ENCODE measurements around the gene AMZ1.
"Not testable (repeated sequence)": the region's sequence is repeated elsewhere in the genome, so short reads cannot be mapped to it uniquely, and the experiment has no call there.

AMZ1 gene

DNA sequence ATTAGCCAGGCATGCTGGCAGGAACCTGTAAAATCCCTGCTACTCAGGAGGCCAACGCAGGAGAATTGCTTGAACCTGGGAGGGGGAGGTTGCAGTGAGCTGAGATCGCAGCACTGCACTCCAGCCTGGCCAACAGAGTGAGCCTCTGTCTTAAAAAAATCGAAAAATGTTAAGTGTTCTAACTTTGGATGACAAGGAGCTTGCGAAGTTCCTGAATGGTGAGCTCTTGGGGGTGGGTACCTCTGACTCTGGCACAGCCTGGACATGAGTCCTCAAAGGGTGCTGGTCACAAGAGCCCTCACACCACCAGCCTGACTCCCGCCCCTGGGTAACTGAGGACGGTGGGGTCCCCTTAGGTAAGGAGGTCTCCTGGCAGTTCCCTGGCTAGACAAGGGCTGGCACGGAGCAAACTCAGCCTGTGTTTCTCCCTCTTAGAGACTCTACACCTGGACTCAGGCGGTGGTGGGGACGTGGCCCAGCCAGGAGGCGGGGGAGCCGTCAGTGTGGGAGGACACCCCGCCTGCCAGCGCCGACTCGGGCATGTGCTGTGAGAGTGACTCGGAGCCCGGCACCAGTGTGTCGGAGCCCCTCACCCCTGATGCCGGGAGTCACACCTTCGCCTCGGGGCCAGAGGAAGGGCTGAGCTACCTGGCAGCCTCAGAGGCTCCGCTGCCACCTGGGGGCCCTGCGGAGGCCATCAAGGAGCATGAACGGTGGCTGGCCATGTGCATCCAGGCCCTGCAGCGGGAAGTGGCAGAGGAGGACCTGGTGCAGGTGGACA is 24.1 kb downstream of the AMZ1 start:
- no peak for DNase-seq (ENCODE audit: low read depth)

DNA sequence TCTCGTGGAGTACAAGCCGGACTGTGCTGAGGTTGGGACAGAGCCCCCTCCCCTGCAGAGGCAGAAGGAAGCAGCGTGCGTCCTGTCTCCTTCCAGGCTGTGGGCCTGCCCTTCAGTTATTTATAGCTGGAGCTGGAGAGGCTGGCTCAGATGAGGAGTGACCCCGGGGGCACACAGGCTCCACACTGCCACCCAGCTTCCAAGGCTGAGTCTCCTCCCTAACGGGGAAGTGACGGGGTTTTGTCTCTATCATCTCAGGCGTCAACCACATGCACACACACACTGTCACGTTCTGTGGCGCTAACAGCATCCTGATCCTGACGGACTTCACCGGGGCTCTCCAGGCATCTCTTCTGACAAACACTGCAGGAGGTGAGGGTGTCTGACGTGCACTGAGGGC is 25.4 kb downstream of the AMZ1 start:
- no peak for DNase-seq (ENCODE audit: low read depth)

DNA sequence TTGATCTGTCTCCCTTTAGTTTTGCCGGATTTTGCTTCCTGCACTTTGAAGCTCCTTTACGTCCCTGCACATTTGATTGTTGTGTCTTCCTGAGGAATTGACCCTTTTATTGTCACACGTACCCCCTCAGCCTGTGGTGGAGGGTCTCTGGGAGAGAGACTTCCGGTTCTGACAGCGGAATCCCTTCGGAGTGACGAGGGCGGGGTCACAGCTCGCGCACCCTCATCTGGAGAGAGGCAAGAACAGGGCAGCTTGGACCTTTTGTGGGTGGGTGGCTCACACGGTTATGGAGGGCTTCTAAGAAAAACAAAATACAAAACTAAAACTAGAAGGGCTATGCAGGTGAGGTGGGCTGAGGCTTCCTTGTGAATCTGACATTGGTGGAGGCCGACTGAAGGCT is 26.0 kb downstream of the AMZ1 start:
- no peak for DNase-seq (ENCODE audit: low read depth)

DNA sequence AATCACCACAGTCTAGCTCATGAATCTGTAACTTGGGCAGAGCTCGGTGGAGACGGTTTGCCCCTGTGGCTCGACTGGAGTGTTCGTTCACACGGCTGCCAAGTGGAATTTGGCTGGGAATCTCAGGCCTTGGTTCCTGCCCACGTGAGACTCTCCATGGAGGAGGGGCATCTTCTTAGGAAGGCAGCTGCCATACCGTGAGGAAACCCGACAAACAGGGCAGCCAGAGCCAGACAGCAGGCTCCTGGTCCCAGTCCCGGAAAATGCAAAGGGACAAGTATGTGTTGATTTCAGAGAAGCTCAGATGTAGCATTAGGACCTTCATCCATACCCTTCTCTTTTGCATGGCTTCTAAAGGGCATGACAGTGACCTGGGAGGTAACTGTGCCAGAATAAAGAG is 26.6 kb downstream of the AMZ1 start:
- DNase-seq (ENCODE audit: low read depth): no peak

DNA sequence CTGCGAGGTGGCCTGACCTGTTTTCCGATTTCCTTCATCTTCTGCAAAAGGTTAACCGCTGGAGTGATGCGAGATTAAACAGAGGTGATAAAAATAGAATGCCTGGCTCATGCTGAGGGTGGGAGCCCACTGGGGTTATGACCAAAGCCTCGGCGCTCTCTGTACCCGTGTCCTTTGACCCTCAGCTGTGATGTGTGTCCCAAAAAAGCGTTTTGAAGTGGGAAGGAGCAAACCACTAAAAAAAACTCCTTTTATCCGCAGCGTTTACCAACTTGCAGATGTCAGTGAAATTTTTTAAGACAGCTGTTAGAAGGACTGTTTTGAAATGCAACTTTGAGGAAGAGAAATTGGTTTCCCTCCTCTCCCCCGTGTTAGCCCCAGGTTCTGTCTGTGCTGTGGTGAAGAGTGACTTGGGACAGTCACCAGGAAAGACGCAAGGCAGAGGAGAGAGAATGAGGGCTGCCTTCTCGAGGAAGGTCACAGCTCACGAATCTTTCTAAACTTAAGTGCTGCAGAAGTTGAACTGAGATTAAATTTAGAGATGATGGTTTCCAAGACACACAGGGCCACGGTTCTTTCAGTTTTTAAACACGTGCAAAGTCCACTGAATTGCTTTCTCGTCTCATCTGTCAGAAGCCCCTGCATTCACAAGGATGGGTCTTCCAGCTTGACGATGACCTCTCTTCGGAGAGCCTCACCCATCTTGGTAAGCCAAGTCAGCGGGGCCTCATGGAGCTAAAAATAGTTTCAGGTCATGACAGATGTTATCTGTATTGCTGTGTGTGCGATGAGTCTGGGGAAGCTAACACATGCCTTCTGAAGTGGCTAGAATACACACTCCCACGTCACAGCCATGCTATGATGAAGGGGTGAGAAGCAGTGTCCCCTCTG is 27.6 kb downstream of the AMZ1 start:
- DNase-seq (ENCODE audit: low read depth): peak; percentile 20

DNA sequence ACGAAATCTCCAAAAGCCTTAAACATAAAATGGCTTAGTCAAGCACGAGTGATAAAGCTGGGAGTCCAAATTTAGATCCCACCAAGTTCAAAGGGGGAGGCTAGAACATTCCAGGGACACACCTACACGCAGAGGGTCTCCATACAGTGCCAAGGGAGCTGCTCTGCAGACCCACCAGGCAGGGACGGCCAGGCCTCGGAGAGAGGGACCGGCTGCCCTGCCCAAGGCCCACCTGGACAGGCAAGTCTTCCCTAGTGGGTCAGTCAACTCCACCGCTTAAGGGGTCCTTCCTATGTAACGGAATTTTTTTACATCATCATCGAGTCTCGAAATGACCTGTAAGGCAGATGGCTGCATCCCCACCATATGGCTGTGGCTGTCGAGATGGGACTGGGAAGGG is 28.5 kb downstream of the AMZ1 start:
- no peak for DNase-seq (ENCODE audit: low read depth)

DNA sequence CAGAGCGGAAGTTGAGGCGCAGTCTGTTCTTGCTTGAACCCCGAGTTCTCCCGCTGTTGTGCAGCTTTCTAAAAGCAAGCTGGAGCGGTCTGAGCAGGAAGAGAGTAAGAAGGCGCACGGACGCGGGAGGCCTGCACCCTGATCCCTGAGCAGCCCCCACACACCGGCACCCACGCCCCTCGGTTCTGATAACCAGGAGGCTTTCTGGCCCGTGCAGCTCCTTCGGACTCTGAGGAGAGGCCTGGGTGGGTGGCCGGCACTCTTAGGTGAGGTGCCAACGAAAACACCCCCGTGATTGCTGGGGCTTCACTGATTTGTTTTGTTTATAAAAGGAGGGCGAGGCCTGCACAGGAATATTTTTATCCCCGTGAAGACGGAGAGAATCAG is 28.9 kb downstream of the AMZ1 start:
- no peak for DNase-seq (ENCODE audit: low read depth)

DNA sequence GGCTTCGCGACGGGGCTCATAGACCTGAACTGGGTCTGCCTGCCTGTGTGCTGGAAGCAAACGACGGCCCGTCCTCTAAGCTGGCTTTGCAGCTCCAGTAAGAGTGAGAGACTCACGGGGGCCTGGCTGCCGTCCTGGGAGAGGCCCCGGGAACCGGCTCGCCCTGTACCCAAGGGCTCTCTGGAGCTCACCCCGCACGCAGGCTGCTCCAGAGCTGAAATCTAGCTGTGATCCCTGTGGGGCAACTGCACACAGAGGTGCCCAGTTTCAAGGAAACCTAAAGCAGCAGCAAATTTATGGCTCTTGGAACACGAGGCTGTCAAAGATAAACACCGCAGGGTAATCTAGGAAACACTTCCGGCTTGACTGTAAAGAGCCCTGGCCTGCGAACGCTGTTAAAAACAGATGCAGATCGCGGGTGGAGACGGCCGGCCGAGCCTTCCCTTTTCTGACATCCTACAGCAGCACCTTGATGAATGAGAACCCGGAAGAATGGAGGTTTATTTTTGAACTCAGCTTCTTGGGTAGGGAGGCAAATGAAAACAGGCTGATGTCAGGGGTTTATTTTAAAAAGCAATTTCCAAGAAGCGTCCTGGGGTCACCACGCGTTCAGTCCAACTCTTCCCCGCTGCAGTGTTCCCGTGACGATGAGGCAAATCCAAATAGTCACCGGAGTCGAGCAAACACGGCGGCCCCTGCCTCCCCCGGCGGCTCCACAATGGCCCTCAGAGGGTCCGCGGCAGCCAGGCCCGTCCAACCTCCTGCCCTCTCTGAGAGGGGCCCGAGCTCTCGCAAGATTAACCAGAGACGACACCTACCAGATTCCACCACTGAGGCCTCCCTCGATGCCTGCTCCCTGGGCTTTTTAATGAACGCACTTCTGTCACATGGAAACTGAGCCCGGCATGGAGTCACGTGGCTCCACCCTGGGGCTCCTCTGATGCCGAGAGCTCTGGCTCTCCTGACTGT is 29.6 kb downstream of the AMZ1 start:
- DNase-seq (ENCODE audit: low read depth): no peak

DNA sequence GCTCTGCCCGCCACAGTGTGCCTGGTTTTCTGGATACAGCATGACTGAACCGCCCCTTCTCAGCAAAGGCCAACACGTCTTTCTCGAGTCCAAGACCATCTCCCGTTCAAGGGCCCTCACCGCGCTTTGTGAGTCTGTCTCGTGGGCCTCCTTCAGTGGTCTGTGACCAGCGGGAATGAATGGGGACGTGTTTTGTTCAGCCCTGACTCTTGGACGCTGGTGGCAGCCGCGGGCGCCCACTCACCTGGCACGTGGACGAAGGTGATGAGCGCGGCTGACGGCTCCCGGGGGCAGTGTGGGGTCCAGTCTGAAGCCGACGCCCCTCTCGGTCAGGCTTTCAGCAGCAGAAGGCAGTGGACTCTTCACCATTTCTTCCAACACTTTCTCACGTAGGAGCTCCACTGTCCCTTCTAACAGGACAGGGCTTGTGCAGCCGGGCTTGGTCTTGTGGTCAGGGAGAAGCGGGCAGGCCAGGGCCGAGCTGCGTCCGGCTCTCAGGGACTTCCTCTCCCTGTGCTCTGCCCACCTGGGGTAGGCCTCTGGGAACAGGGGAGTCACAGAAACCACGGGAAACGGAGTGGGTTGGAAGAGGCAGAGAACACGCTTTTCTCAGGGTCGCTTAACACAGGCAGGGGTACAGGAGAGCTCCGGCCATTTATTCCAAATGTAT is 30.4 kb downstream of the AMZ1 start:
- no peak for DNase-seq (ENCODE audit: low read depth)

DNA sequence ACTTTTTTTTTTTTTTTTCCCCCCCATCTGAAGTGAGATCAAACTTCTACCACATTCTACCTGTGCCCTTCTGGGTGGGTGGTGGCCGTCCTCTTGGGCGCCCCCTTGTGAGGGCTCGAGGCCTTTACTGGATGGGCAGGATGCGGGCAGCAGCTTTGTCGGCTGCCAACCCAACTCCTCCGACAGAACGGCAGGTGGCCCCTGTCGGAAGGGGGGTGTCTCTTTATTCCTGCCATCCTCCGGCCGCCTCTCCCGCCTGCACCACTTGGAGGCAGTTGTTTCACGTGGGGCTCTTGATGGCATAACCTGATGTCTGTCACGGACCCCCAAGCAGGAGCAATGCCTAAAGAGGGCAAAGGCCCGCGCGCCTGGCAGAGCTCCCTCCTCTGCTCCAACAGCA is 31.0 kb downstream of the AMZ1 start:
- peak; percentile 37 for DNase-seq (ENCODE audit: low read depth)

DNA sequence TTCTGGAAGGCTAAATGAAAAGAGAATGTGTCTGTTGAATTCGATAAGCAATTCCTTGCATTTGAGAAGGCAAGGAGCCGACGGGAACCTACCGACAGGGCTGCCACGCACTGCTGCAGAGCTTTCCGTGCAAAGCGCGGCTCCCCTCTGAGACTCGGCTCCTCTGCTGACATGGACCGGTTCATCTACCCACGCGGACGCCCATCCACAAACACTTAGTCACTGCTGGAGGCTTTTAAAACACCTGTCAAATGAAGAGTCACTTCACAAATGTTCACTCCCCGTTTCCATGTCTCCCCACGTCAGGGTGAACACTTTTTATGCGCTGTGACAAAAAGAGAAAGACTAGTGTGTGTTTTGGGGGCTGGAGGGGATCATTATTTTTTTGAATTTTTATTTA is 32.0 kb downstream of the AMZ1 start:
- DNase-seq (ENCODE audit: low read depth): no peak

DNA sequence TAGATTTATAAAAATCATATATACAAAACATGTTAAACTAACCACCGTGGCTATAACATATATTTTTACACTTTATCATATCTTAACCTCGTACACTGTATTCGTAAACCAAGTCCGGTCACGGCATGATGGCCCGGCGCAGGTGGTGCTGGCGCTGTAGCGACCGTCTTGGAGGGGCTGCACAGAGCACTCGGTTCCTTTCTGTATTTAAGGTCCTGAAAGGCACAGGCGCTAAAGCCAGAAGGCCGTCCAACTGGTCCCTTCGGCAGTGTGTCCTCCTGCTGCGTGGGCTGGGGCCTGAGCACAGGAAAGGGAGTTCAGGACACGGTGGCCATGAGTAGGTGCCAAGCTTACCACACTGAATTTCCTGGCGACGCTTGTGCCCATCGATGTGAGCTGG is 33.8 kb downstream of the AMZ1 start:
- DNase-seq (ENCODE audit: low read depth): no peak

DNA sequence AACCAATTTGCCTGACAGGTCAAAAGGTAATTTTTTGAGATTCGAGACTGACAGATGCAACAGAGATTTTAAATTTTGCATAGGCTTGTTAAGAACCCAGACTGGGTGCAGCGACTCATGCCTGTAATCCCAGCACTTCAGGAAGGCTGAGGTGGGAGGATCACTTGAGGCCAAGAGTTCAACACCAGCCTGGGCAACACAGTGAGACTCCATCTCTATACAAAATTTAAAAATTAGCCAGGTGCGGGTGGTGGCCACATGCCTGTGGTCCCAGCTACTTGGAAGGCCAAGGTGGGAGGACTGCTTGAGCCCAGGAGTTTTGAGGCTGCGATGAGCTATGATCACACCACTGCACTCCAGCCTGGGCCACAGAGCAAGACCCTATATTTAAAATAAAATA is 34.6 kb downstream of the AMZ1 start:
- no peak for DNase-seq (ENCODE audit: low read depth)

DNA sequence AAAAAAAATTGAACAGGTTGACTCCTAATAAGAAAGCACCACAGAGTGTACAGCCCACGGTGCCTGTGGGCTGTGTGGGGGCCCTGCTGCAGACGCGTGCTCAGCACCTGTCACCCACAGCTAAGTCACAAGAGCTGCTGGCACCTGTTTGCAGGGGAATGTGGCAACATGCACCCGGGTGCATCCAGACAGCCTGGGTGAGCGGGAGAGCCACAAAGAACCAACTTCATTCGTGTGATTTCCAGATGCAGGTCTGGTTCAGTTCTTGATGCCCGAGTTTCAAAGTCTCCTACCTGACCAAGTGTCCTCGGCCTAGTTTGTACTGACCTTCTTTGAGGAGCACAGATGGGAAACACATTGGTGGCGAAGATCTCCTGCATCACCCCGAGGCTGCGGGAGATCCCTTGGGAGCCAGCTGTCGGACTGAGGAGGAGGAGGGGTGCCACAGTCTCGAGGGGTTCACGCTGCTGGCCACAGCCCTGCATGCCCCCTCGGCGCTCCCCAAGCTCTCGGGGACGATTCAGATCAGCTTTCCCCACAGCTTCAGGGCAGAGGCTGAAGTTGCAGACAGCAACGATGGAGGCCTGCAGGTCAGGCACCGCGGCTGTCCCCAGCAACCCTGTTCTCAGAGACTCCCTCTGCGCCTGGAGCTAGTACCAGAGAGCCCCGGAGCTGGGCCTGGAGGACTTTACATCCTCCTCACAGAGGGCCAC is 35.3 kb downstream of the AMZ1 start:
- DNase-seq (ENCODE audit: low read depth): no peak

DNA sequence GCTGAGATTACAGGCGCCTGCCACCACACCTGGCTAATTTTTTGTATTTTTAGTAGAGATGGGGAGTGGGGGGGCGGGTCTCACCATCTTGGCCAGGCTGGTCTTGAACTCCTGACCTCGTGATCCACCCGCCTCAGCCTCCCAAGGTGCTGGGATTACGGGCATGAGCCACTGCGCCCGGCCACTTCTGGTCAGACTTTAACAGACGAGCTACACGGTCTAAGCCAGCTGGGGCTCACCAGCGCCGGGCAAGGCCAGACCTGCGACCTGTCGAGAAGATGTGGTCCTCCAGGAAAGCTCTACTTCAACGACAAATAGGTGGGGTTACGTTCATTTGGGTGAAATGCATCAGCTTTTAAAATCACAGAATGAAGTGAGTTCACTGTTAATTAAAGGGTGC is 36.0 kb downstream of the AMZ1 start:
- DNase-seq (ENCODE audit: low read depth): not testable (repeated sequence)

DNA sequence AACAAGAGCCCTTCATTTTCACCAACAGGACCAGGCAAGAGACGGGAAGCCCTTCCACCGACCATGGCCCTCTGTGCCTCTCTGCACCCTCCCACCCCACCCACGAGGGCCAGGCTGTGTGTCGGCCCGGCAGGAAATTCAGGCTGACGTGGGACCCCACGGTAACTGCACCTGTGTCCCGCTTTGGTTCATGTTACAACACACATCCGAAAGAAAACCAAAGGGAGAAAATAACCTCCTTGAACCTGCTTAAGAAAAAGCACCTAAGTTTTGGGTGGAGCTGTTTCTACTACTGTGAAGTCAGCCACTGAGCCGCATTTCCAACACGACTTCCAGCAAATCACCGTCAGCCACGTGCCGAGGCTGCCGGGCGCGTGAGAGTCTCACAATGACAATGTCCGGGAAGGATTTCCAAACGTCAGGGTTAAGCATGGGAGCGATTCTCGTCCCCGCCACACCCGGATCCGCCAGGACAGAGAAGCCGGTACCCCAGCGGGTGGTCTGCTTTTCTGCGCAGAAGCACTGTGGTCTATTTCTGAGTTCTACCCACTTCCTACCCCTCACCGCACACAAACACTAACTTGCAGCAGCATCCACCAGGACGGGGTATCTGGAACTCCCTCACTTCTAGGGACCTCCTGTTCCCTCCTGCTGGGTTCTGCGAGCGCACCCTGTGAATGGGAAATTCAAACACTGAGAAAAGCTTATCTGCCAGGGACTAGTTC is 36.6 kb downstream of the AMZ1 start:
- DNase-seq (ENCODE audit: low read depth): no peak

DNA sequence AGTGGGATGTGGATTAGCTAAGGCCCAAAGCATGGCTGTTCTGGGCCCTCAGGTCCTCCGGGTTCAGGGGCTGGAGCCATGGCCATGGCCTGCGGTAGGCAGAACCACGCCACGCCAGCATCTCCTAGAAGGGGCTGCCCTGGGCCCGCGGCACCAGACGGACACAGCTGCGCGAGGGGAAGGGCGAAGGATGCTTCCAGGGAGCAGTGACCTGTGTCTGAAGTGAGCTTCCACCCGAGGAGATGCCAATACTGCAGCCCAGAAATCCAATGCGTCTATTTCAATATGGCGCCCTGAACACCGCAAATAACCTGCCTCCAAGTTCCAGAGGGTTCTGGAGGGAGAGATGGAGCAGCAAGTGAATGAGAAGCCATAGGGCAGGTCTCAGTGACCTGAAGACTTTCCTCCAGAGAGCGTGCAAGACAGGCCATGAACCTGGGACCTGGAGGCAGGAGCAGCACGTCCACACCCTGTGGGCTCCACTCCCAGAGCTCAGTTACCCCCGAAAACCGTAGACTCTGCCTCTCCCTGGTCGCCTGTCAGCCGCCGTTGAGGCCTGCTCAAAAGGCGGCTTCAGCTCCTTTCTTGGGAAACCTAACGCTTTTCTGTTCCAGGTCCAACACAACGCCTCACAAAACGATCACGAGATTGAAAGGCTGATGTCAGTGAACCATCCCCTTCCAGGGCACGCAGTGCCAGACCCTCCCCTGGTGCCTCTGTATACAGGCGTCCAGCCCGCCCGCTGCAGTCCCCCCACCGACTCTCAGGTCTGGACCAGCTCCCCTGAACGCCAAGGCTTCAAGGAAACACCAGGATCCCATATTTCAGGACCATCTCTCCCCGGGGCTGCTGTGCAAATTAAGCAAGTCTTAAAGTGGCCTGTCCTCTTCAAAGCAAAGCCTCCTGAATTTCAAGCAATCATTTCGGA is 37.4 kb downstream of the AMZ1 start:
- DNase-seq (ENCODE audit: low read depth): no peak

DNA sequence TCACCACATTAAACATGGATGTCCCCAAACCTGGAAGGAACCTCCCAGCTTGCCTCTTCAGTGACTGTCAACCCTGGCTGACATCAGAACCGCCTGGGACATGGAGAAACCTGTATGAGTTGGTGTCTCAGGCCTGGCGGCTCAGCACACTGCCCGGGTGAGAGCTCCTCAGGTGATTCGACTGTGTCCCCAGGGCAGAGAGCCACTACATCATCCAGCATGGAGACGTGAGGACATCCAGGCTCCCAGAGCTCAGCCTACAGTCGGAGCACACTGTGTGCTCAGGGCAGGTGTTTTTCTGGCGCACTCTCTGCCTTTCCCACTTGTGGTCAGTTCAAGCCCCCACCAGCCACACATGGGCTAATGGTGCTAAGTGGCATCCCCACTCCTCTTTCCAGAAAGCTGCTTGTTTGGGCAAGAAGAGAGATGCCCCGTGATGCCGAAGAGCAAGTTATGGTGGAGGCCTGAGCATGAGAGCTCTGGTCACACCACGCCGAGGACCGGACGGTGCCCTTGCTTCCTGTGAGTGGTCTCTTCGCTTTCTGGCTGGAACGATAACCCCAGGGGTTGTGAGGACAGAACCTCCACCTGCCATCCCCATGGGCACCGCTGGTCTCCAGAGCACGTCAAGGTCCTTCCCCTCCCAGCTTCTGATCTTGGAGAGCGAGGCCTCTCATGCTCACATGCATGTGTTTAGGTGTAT is 38.5 kb downstream of the AMZ1 start:
- no peak for DNase-seq (ENCODE audit: low read depth)

DNA sequence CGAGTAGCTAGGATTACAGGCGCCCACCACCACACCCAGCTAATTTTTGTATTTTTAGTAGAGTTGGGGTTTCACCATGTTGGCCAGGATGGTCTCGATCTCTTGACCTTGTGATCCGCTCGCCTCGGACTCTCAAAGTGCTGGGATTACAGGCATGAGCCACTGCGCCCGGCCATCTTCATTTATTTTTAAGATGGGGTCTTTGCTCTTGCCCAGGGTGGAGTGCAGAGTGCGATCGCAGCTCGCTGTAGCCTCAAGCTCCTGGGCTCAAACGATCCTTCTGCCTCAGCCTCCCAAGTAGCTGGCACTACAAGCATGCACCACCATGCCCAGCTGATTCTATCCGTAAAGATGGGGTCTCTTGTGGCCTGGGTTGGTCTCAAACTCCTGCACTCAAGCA is 39.2 kb downstream of the AMZ1 start:
- not testable (repeated sequence) for DNase-seq (ENCODE audit: low read depth)
